CD14-positive monocyte (primary cell): ENCODE results near the gene OPN1SW. TPM values are rescaled to one million over a fixed set of nuclear protein-coding genes. Genes with fewer than 3 reads are reported as not detected.

Experiments used
- DNase-seq, 3 donors: peaks; one replicate each; pipeline ENCODE4 v3.0.0-alpha.2; 2011 to 2022
- H2AFZ ChIP-seq: 2 replicates; pipeline ENCODE4 v1.6.0; 2012; ENCODE audit warnings: mild to moderate bottlenecking, low read depth, low read length, inconsistent platforms; ENCODE audit not compliant: insufficient read depth, poor library complexity, severe bottlenecking
- H3K27ac ChIP-seq, 2 donors: 1 replicate in 1 of 2; 2 replicates in 1 of 2; pipeline ENCODE4 v1.5.1; 2012 to 2013; ENCODE audit warnings: low read length in 2 of 2, control low read depth in 1 of 2, inconsistent platforms in 1 of 2, low read depth in 1 of 2, mild to moderate bottlenecking in 1 of 2
- H3K27me3 ChIP-seq, 2 donors: one replicate each; pipeline versions ENCODE4 v1.6.0 to v1.6.1; 2011 to 2013; ENCODE audit warnings: low read length in 2 of 2; ENCODE audit not compliant: control insufficient read depth in 2 of 2, insufficient read depth in 2 of 2
- H3K36me3 ChIP-seq, 2 donors: replicated peaks in 1 of 2; 1 replicate in 1 of 2; 2 replicates in 1 of 2; pipeline versions ENCODE4 v1.5.1 to v1.6.1; 2012 to 2013; ENCODE audit warnings: low read length in 2 of 2, control low read depth in 1 of 2, inconsistent platforms in 1 of 2, mild to moderate bottlenecking in 1 of 2; ENCODE audit not compliant: insufficient read depth in 2 of 2, control insufficient read depth in 1 of 2
- H3K4me1 ChIP-seq, 2 donors: 1 replicate in 1 of 2; 2 replicates in 1 of 2; pipeline versions ENCODE4 v1.5.1 to v1.6.1; 2012 to 2013; ENCODE audit warnings: low read length in 2 of 2, control low read depth in 1 of 2, inconsistent platforms in 1 of 2, mild to moderate bottlenecking in 1 of 2, moderate library complexity in 1 of 2; ENCODE audit not compliant: insufficient read depth in 2 of 2, control insufficient read depth in 1 of 2
- H3K4me2 ChIP-seq: replicated peaks from 2 replicates; pipeline ENCODE3; 2012; ENCODE audit warnings: low read length, moderate library complexity, mild to moderate bottlenecking; ENCODE audit not compliant: poor library complexity, severe bottlenecking; ENCODE audit errors: extremely low read depth
- H3K4me3 ChIP-seq, 3 experiments: fragments of 200-600 bp in 1 of 3; sonication (generic) in 1 of 3; replicated peaks in 1 of 3; 1 replicate in 2 of 3; 2 replicates in 1 of 3; pipeline ENCODE4 v1.5.1; 2011 to 2013; ENCODE audit warnings: low read length in 3 of 3, mild to moderate bottlenecking in 3 of 3, control low read depth in 2 of 3, low read depth in 2 of 3, inconsistent platforms in 1 of 3, moderate library complexity in 1 of 3
- H3K79me2 ChIP-seq: 2 replicates; pipeline ENCODE4 v1.6.0; 2012; ENCODE audit warnings: mild to moderate bottlenecking, control low read depth, inconsistent platforms, low read length, moderate library complexity; ENCODE audit not compliant: insufficient read depth
- H3K9ac ChIP-seq: 2 replicates; pipeline ENCODE4 v1.6.0; 2017; ENCODE audit warnings: low read length, mild to moderate bottlenecking; ENCODE audit not compliant: insufficient read depth, poor library complexity, severe bottlenecking
- H3K9me3 ChIP-seq, 2 donors: replicated peaks in 1 of 2; 1 replicate in 1 of 2; 2 replicates in 1 of 2; pipeline versions ENCODE4 v1.5.1 to v1.6.1; 2012 to 2013; ENCODE audit warnings: low read length in 2 of 2, control low read depth in 1 of 2; ENCODE audit not compliant: control insufficient read depth in 1 of 2, insufficient read depth in 1 of 2
- H4K20me1 ChIP-seq: 2 replicates; pipeline ENCODE4 v1.6.0; 2012; ENCODE audit warnings: mild to moderate bottlenecking, low read length, control low read depth, moderate library complexity; ENCODE audit not compliant: insufficient read depth
- H3K27ac Mint-ChIP-seq, 7 donors: one replicate each; pipeline ENCODE4 v1.8.0; 2020; ENCODE audit warnings: mild to moderate bottlenecking in 7 of 7, mixed read lengths in 7 of 7, moderate library complexity in 6 of 7, inconsistent platforms in 2 of 7
- H3K27me3 Mint-ChIP-seq, 3 donors: one replicate each; pipeline ENCODE4 v1.8.0; 2021 to 2022; ENCODE audit warnings: low read depth in 3 of 3, mild to moderate bottlenecking in 3 of 3, mixed read lengths in 3 of 3, moderate library complexity in 3 of 3, inconsistent platforms in 1 of 3
- H3K36me3 Mint-ChIP-seq, 2 donors: one replicate each; pipeline ENCODE4 v1.8.0; 2020; ENCODE audit warnings: mixed read lengths in 2 of 2, inconsistent platforms in 1 of 2, mild to moderate bottlenecking in 1 of 2
- H3K4me1 Mint-ChIP-seq: one replicate; pipeline ENCODE4 v1.8.0; 2020; ENCODE audit warnings: mild to moderate bottlenecking, mixed read lengths
- H3K4me3 Mint-ChIP-seq, 2 donors: one replicate each; pipeline ENCODE4 v1.8.0; 2020; ENCODE audit warnings: mild to moderate bottlenecking in 2 of 2, mixed read lengths in 2 of 2, moderate library complexity in 1 of 2
- H3K9me3 Mint-ChIP-seq, 7 donors: one replicate each; pipeline ENCODE4 v1.8.0; 2020 to 2022; ENCODE audit warnings: mixed read lengths in 7 of 7, mild to moderate bottlenecking in 6 of 7, moderate library complexity in 6 of 7, inconsistent platforms in 2 of 7
- WGBS: methylation state at CpG from one replicate; pipeline ENCODE4 v1.1.5; 2013; ENCODE audit warnings: missing lambda C conversion rate; ENCODE audit not compliant: insufficient coverage; 5-methylcytosine and 5-hydroxymethylcytosine counted together
- intact Hi-C, 2 donors: fragments of 100-400 bp; cut with micrococcal nuclease; formaldehyde crosslinking; loops; one replicate each; pipeline versions ENCODE4 v1.15.0 to v1.15.1; 2023
- polyA plus RNA-seq, 3 donors: library from polyadenylated mRNA; depleted of rRNA in 1 of 3; unstranded in 2 of 3; stranded (reverse) in 1 of 3; fragments of 300-500 nt in 2 of 3; fragments of >200 nt in 1 of 3; fragmentation: Illumina TruSeq in 2 of 3; gene quantifications; 1 replicate in 2 of 3; 2 replicates in 1 of 3; pipeline ENCODE4 v1.2.3, GENCODE V29; 2012 to 2021
- TF ChIP-seq, protein P1 (sequence below): fragments of 200-600 bp; IDR thresholded peaks from one replicate; pipeline ENCODE4 v1.8.0; 2022; ENCODE audit warnings: antibody characterized with exemption, mild to moderate bottlenecking

Gene OPN1SW
- polyA plus RNA-seq, 3 donors: not detected

DNA sequence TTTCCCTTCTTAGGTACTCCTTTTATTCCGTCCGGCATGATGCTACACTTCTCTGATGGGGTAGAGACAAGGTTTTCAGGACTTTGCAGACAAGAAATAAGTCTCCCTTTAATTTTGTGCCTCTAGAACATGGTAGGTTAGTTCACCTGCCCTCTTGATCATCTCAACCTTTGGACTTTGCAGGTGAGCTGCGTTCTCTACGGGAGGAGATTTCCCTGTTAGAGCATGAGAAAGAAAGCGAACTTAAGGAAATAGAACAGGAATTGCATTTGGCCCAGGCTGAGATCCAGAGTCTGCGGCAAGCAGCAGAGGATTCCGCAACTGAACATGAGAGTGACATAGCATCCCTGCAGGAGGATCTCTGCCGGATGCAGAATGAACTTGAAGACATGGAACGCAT, 25.4 kb upstream of the OPN1SW start:
- no peaks in the 10 kb centered on the region for H3K9me3 ChIP-seq
- WGBS: 99% methylated on average over 7 of the region's 9 CpGs
- Mint-ChIP-seq H3K4me1 (peaks cover 5% of the 10 kb centered on the region), H3K27me3 (peaks cover 0 to 2% (median 0%) of the 10 kb centered on the region in 3 donors), H3K36me3 (no peaks in the 10 kb centered on the region), H3K4me3 (no peak overlapping the region), H3K9me3 (peaks cover 0 to 2% (median 0%) of the 10 kb centered on the region in 7 donors), H3K27ac (no peak overlapping the region)
- intact Hi-C loops: no loop called here
- H3K4me2 ChIP-seq: no peak overlapping the region
- no peak overlapping the region for H3K4me3 ChIP-seq
- H3K27me3 ChIP-seq: no peaks in the 10 kb centered on the region
- TF ChIP-seq, protein P1, sequence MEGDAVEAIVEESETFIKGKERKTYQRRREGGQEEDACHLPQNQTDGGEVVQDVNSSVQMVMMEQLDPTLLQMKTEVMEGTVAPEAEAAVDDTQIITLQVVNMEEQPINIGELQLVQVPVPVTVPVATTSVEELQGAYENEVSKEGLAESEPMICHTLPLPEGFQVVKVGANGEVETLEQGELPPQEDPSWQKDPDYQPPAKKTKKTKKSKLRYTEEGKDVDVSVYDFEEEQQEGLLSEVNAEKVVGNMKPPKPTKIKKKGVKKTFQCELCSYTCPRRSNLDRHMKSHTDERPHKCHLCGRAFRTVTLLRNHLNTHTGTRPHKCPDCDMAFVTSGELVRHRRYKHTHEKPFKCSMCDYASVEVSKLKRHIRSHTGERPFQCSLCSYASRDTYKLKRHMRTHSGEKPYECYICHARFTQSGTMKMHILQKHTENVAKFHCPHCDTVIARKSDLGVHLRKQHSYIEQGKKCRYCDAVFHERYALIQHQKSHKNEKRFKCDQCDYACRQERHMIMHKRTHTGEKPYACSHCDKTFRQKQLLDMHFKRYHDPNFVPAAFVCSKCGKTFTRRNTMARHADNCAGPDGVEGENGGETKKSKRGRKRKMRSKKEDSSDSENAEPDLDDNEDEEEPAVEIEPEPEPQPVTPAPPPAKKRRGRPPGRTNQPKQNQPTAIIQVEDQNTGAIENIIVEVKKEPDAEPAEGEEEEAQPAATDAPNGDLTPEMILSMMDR: no peak
- H3K79me2 ChIP-seq: no peaks in the 10 kb centered on the region
- H3K9ac ChIP-seq: no peak overlapping the region
- no peaks in the 10 kb centered on the region for H4K20me1 ChIP-seq
- H3K4me1 ChIP-seq: no peaks in the 10 kb centered on the region
- H3K36me3 ChIP-seq: no peaks in the 10 kb centered on the region
- H3K27ac ChIP-seq: no peak overlapping the region
- no peak for DNase-seq
- H2AFZ ChIP-seq: no peak overlapping the region

DNA sequence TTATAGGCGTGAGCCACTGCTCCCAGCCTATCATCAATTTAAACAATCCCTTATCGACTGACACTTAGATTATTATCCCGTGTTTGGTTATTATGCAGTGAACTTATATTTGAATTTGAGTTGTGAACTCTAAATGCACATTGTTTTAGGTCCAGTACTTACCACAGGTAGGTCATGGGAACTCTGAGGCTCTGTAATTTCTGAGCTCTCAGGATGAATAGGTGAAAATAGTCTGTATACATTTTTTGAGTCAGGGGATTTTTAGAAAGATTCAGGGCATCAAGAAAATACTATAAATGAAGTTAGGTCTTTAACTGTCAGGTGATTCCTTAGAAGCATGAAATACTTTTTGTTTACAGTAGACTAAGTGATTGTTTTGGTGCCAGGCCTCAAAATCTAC, 25.0 kb upstream of the OPN1SW start:
- H3K9ac ChIP-seq: no peak overlapping the region
- no peaks in the 10 kb centered on the region for H3K9me3 ChIP-seq
- H3K4me1 Mint-ChIP-seq: peaks cover 5% of the 10 kb centered on the region
- H3K36me3 Mint-ChIP-seq: no peaks in the 10 kb centered on the region
- H3K9me3 Mint-ChIP-seq: peaks cover 0 to 2% (median 0%) of the 10 kb centered on the region in 7 donors
- TF ChIP-seq, protein P1: no peak
- H3K27ac ChIP-seq: no peak overlapping the region
- H3K4me2 ChIP-seq: no peak overlapping the region
- H3K4me3 Mint-ChIP-seq: no peak overlapping the region
- H3K27me3 ChIP-seq: no peaks in the 10 kb centered on the region
- intact Hi-C loops: no loop called here
- H4K20me1 ChIP-seq: no peaks in the 10 kb centered on the region
- H3K36me3 ChIP-seq: no peaks in the 10 kb centered on the region
- H3K4me1 ChIP-seq: no peaks in the 10 kb centered on the region
- no peak for DNase-seq
- H3K4me3 ChIP-seq: no peak overlapping the region
- H3K79me2 ChIP-seq: no peaks in the 10 kb centered on the region
- H3K27me3 Mint-ChIP-seq: peaks cover 0 to 2% (median 0%) of the 10 kb centered on the region in 3 donors
- no peak overlapping the region for H2AFZ ChIP-seq
- no peak overlapping the region for H3K27ac Mint-ChIP-seq
- no CpG with 5 or more reads among the region's 3 CpGs for WGBS
